ENCODE results near the gene LAMTOR4.

GRCh38 chr7:100152937-100153666, 4.4 kb downstream of the LAMTOR4 start:
- TF ChIP-seq EZH2phosphoT487 (IDR thresholded peaks at IDR 0.05; ENCODE audit: borderline replicate concordance, low read length) (no peak), EZH2 (IDR thresholded peaks at IDR 0.05; ENCODE audit: low read length, unreplicated experiment) (no peak), CTCF (conservative IDR thresholded peaks at IDR 0.05; ENCODE audit: low read depth, low read length) (no peak)
